Hematopoietic multipotent progenitor cell (in vitro differentiated cells): ENCODE results near the gene KDF1. TPM values are rescaled to one million over a fixed set of nuclear protein-coding genes. Genes with fewer than 3 reads are reported as not detected.

ENCODE experiments used
- DNase-seq, 3 donors: peaks; one replicate each; pipeline ENCODE4 v3.0.0-alpha.2; 2011 to 2015; ENCODE audit warnings: low read depth in 2 of 3, low spot score in 2 of 3
- total RNA-seq: library from RNA; depleted of rRNA; stranded (reverse); fragments of >200 nt; gene quantifications from one replicate; pipeline ENCODE4 v1.2.3, GENCODE V29; 2012

The KDF1 gene
- total RNA-seq, 1 donor: under 0.01 TPM

GRCh38 chr1:26921540-26922430 lies 38.5 kb downstream of the KDF1 start, which contains the start of gene NUDC:
Gene NUDC, plus strand, starts transcription at chr1:26921743. Its CDS starts 106 bp downstream, at chr1:26921849.
- peak; percentile 83 to 98 (median 97) for DNase-seq

DNA sequence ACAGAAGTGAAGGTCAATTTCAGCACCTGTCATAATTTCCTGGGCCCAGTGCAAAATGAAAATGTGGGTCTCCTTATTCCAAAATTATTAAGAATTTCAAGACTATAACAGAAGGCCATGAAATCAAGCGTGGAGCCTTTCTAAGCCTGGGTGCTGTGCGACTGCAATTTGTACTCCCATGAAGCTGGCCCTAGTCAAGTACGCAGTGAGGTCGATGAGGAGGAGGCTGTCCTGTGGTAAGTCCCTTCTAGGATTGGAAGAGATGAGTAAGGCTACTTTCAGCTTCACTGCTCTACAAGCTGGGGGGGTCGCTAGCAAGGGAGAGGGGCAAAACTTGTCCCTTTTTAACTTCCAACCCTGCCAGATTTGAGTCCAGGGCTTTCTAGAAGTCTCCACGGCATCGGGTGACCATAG lies 39.1 kb downstream of the KDF1 start:
- no peak for DNase-seq

- no peak for DNase-seq
Observed at GRCh38 chr1:26915204-26915842, 44.9 kb downstream of the KDF1 start.

- DNase-seq: no peak
Observed at GRCh38 chr1:26913754-26914619, 46.3 kb downstream of the KDF1 start, which contains the start of gene NR0B2. Gene NR0B2, minus strand, starts transcription at chr1:26913975. Its CDS starts 35 bp downstream, at chr1:26913940.

DNA sequence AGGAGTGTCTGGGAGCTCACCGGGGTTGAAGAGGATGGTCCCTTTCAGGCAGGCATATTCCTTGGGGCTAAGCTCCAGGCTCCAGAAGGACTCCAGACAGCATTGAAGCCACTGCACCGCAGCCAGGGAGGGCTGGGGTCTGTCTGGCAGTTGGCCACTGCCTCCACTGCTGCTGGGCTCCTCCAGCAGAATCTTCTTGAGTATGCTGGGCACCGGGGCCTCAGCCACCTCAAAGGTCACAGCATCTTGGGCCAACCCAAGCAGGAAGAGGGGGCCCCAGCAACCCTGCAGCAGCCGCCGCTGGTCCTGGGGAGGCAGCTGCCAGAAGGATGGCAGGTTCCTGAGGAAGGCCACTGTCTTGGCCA lies 46.9 kb downstream of the KDF1 start:
- no peak for DNase-seq

DNA sequence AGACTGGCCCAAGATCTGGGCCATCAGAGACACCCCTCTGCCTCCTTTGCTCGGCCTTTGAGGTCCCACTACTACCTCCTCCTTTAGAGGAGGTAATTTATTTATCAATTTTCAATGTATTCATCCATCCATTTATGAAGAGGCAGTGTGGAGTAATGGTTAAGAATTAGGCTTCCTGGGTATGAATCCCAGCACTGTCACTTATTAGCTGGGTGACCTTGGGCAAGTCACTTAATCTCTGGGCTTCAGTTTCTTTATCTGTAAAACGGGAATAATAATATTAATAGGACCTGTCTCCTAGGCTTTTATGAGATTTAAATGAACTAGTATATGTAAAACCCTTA lies 48.1 kb downstream of the KDF1 start:
- no peak for DNase-seq

DNA sequence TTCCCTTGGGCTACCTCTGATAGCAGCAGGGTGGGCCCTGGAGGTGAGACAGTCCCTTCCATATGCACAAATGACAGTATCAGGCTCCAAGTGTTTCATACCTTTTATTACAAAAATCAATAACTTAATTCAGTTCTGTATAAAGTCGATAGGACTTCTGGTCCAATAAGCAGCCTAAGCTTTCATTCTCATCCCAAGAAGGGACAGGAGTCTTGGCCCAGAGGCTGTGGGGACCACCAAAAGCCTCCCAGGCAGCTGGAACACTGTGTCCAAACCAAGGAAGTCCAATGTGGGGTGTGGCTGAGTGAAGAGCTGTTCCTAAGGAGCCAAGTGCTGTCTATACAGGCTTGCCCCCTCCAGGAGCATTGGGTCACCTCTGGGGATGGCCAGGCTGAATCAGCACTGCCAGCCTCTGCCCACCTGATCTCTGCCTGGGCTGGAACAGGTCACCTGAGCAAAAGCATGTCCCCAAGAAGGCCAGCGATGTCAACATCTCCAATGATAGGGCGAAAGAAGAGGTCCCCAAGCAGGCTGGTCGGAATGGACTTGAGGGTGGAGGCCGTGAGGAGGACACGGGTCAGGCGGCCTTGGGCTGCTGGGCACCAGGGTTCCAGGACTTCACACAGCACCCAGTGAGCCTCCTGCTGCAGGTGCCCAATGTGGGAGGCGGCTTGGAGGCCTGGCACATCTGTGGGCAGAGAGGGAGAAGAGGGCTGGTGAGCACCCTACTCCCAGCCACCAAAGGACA lies 48.7 kb downstream of the KDF1 start:
- no peak for DNase-seq

GRCh38 chr1:26910343-26911160 lies 49.7 kb downstream of the KDF1 start:
- DNase-seq: no peak

- DNase-seq: no peak
Observed at GRCh38 chr1:26909951-26910342, 50.3 kb downstream of the KDF1 start.

- DNase-seq: no peak
Observed at GRCh38 chr1:26907071-26907917, 53.0 kb downstream of the KDF1 start.

- DNase-seq: no peak
Observed at GRCh38 chr1:26900815-26901511, 59.3 kb downstream of the KDF1 start.

DNA sequence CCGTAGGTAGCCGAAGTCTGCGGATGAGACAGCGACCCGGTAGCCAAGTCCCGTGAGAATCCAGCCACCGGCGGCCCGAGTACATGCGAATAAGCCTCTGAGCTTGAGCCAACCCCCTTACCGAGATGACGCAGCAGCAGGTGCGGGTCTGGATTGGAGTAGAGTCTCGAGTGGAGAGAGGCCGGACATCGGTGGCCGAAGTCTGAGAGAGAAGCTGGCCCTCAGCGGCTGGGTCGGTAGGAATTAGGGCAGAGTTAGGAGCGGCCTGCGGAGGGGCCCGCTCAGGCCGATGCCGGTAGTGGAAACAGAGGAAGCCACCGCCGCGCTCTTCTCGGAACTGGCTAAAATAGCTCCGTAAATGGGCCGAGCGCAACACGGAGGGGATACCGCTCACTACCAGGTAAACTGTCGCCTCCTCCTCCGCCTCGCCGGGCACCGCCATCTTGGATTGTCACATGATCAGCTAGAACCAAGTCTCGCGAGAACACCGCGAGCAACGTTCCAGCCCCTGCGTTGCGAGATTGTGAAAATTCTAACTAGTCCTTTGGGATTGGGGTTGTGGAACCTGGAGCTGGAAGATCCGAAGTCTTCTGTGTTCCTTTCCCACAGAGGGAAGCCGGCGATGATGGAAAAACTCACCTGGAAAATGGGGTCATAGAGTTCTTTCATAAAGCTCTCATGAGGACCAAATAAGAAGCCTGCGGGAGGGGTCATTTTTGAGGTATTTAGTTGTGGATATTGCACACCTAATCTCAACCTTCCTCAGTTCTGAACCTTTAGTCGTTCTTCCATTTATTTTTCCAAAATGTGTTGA lies 60.1 kb downstream of the KDF1 start, which contains the start of gene GPATCH3:
GPATCH3 (minus strand) TSS at position 467 of the 814 bp plus-strand sequence; CDS start at position 442, 25 bp downstream.
- DNase-seq: peak; percentile 81 to 93 (median 91)

Other genes starting within 250 kb of the KDF1 start
- 45.5 TPM for gene PIGV, start 172.5 kb downstream of the KDF1 start, total RNA-seq
- 23.7 TPM for gene ZDHHC18, start 133.8 kb downstream of the KDF1 start, total RNA-seq
- 0.54 TPM for gene SFN, start 97.3 kb downstream of the KDF1 start, total RNA-seq
- 25.6 TPM for gene GPN2, start 70.2 kb downstream of the KDF1 start, total RNA-seq
- 11.6 TPM for gene GPATCH3, start 60.0 kb downstream of the KDF1 start, total RNA-seq
- gene NR0B2, start 46.5 kb downstream of the KDF1 start, total RNA-seq: not detected
- gene NUDC, start 38.7 kb downstream of the KDF1 start, total RNA-seq: 21.8 TPM
- under 0.01 TPM for gene TRNP1, start 33.2 kb upstream of the KDF1 start, total RNA-seq
- 0.27 TPM for gene TENT5B, start 52.4 kb upstream of the KDF1 start, total RNA-seq
- 6.7 TPM for gene SLC9A1, start 194.7 kb upstream of the KDF1 start, total RNA-seq